HCT116 (cell line): ENCODE data around the gene CCDC187. TPM values are rescaled to one million over a fixed set of nuclear protein-coding genes. Genes with fewer than 3 reads are reported as not detected.

ENCODE experiments used
- ATAC-seq: fragments of 200-7000 bp; cut with Tn5 transposase; 2 replicates; pipeline ENCODE4 v1.9.1; 2020; ENCODE audit warnings: mild to moderate bottlenecking, moderate library complexity
- BruUV-seq: library from RNA; stranded (reverse); fragments of 400-500 nt; replicated peaks from 2 replicates; lab custom pipeline; 2021; lab: Mats Ljungman, UMichigan
- CTCF ChIA-PET: fragments of 300-600 bp; sonication (Branson Sonifier 250); formaldehyde crosslinking; loops from one replicate; lab custom pipeline; 2021; ENCODE audit warnings: antibody characterized with exemption; lab: Charles Lee
- POLR2A ChIA-PET: fragments of 300-600, 350-600 bp; sonication (Branson Sonifier 250); formaldehyde crosslinking; loops from one replicate; lab custom pipeline; 2021; ENCODE audit warnings: antibody characterized with exemption; lab: Charles Lee
- RAD21 ChIA-PET, 2 experiments: fragments of 300-600 bp; sonication (Branson Sonifier 250); formaldehyde crosslinking; loops; one replicate each; lab custom pipeline; 2023; ENCODE audit warnings: low total read pairs in 2 of 2; ENCODE audit not compliant: uncharacterized antibody in 2 of 2, unreplicated experiment in 2 of 2, low non-redundant PET in 1 of 2; lab: Charles Lee
- DNase-seq: peaks from one replicate; pipeline ENCODE4 v3.0.0-alpha.2; 2010; ENCODE audit warnings: low read depth, low spot score
- H2AFZ ChIP-seq: fragments of 200-600 bp; shearing (Covaris generic), sonication (generic); 2 replicates; pipeline ENCODE4 v1.6.1; 2017; ENCODE audit warnings: low read depth, mixed run types, mixed read lengths, antibody characterized with exemption, low read length; ENCODE audit not compliant: poor library complexity, severe bottlenecking
- H3K27ac ChIP-seq: 2 replicates; pipeline ENCODE4 v1.5.1; 2012; ENCODE audit warnings: low read depth, low read length
- H3K27me3 ChIP-seq: fragments of 200-600 bp; sonication (generic); 2 replicates; pipeline ENCODE4 v1.6.1; 2016; ENCODE audit warnings: mixed run types, low read length, mixed read lengths; ENCODE audit not compliant: insufficient read depth
- H3K36me3 ChIP-seq, 2 experiments: fragments of 200-500 bp in 1 of 2; fragments of 200-600 bp in 1 of 2; sonication (Bioruptor generic) in 1 of 2; sonication (generic) in 1 of 2; 2 replicates each; pipeline versions ENCODE4 v1.5.1 to v1.6.1; 2014 to 2016; ENCODE audit warnings: low read length in 2 of 2, inconsistent platforms in 1 of 2, mixed read lengths in 1 of 2, mixed run types in 1 of 2; ENCODE audit not compliant: insufficient read depth in 2 of 2, control insufficient read depth in 1 of 2
- H3K4me1 ChIP-seq, 2 experiments: fragments of 200-600 bp in 1 of 2; sonication (generic) in 1 of 2; 2 replicates each; pipeline versions ENCODE4 v1.5.1 to v1.6.1; 2012 to 2017; ENCODE audit warnings: low read length in 2 of 2, inconsistent platforms in 1 of 2, mild to moderate bottlenecking in 1 of 2, mixed read lengths in 1 of 2, mixed run types in 1 of 2, moderate library complexity in 1 of 2; ENCODE audit not compliant: insufficient read depth in 2 of 2, control insufficient read depth in 1 of 2
- H3K4me2 ChIP-seq: fragments of 200-600 bp; sonication (generic); 2 replicates; pipeline ENCODE4 v1.6.1; 2017; ENCODE audit warnings: mixed run types, low read length, mixed read lengths
- H3K4me3 ChIP-seq, 2 experiments: fragments of 200-600 bp in 1 of 2; sonication (generic) in 1 of 2; replicated peaks in 1 of 2; 2 replicates each; pipeline ENCODE4 v1.5.1; 2011 to 2016; ENCODE audit warnings: low read length in 2 of 2, control low read depth in 1 of 2, low read depth in 1 of 2, mild to moderate bottlenecking in 1 of 2, mixed read lengths in 1 of 2, mixed run types in 1 of 2
- H3K79me2 ChIP-seq: fragments of 200-600 bp; sonication (generic); 2 replicates; pipeline ENCODE4 v1.6.1; 2017; ENCODE audit warnings: mild to moderate bottlenecking, mixed run types, low read length, moderate library complexity, mixed read lengths; ENCODE audit not compliant: insufficient read depth
- H3K9ac ChIP-seq: fragments of 200-600 bp; sonication (generic); 2 replicates; pipeline ENCODE4 v1.6.1; 2016; ENCODE audit warnings: low read length, mixed read lengths
- H3K9me2 ChIP-seq: fragments of 200-600 bp; sonication (generic), shearing (Covaris generic); 2 replicates; pipeline ENCODE4 v1.6.1; 2017; ENCODE audit warnings: mixed run types, mild to moderate bottlenecking, moderate library complexity; ENCODE audit not compliant: insufficient read depth
- H3K9me3 ChIP-seq, 2 experiments: fragments of 200-500 bp in 1 of 2; fragments of 200-600 bp in 1 of 2; sonication (Bioruptor generic) in 1 of 2; sonication (generic) in 1 of 2; 2 replicates each; pipeline ENCODE4 v1.6.1; 2014 to 2017; ENCODE audit warnings: low read length in 2 of 2, mixed read lengths in 2 of 2, inconsistent platforms in 1 of 2, low read depth in 1 of 2, mild to moderate bottlenecking in 1 of 2, mixed run types in 1 of 2, moderate library complexity in 1 of 2; ENCODE audit not compliant: control insufficient read depth in 1 of 2, insufficient read depth in 1 of 2
- H4K20me1 ChIP-seq: fragments of 200-600 bp; sonication (generic), shearing (Covaris generic); 2 replicates; pipeline ENCODE4 v1.6.1; 2017; ENCODE audit warnings: mixed run types, mild to moderate bottlenecking, moderate library complexity; ENCODE audit not compliant: insufficient read depth
- ATF3 ChIP-seq: IDR thresholded peaks from 2 replicates; pipeline ENCODE4 v1.6.1; 2012
- CEBPB ChIP-seq: IDR thresholded peaks from 2 replicates; pipeline ENCODE4 v1.6.1; 2012; ENCODE audit warnings: low read depth
- EGR1 ChIP-seq: IDR thresholded peaks from 2 replicates; pipeline ENCODE4 v1.6.1; 2012; ENCODE audit warnings: low read depth
- EZH2 ChIP-seq: fragments of 200-600 bp; sonication (generic); IDR thresholded peaks from 2 replicates; pipeline ENCODE4 v1.6.1; 2017; ENCODE audit warnings: antibody characterized with exemption, mixed run types
- FOSL1 ChIP-seq: IDR thresholded peaks from 2 replicates; pipeline ENCODE4 v1.6.1; 2012; ENCODE audit warnings: low read depth
- JUND ChIP-seq: IDR thresholded peaks from 2 replicates; pipeline ENCODE4 v1.6.1; 2012
- POLR2A ChIP-seq: IDR thresholded peaks from 2 replicates; pipeline ENCODE4 v1.7.0; 2011; ENCODE audit warnings: borderline replicate concordance; ENCODE audit not compliant: insufficient read depth, insufficient read length; ENCODE audit errors: extremely low read depth
- RAD21 ChIP-seq: IDR thresholded peaks from 2 replicates; pipeline ENCODE4 v1.6.1; 2012; ENCODE audit warnings: low read depth, mild to moderate bottlenecking
- REST ChIP-seq: IDR thresholded peaks from 2 replicates; pipeline ENCODE4 v1.6.1; 2012; ENCODE audit warnings: low read depth
- SIN3A ChIP-seq: IDR thresholded peaks from 2 replicates; pipeline ENCODE4 v1.6.1; 2012; ENCODE audit warnings: low read depth
- SP1 ChIP-seq: IDR thresholded peaks from 2 replicates; pipeline ENCODE4 v1.6.1; 2012; ENCODE audit warnings: low read depth
- YY1 ChIP-seq: IDR thresholded peaks from 2 replicates; pipeline ENCODE4 v1.6.1; 2011; ENCODE audit warnings: low read length, low read depth, moderate library complexity, mild to moderate bottlenecking; ENCODE audit not compliant: insufficient replicate concordance; ENCODE audit errors: extremely low read depth
- ZBTB33 ChIP-seq: IDR thresholded peaks from 2 replicates; pipeline ENCODE4 v1.6.1; 2011; ENCODE audit warnings: mild to moderate bottlenecking, low read length, moderate library complexity; ENCODE audit not compliant: insufficient replicate concordance; ENCODE audit errors: extremely low read depth
- ZNF274 ChIP-seq: fragments of 200-500 bp; sonication (Bioruptor generic); IDR thresholded peaks from 2 replicates; pipeline ENCODE4 v1.6.1; 2014; ENCODE audit warnings: mild to moderate bottlenecking, low read depth, low read length, inconsistent platforms
- intact Hi-C: fragments of 100-400 bp; cut with micrococcal nuclease; formaldehyde crosslinking; loops from 2 replicates; pipeline ENCODE4 v1.10.0; 2022
- total RNA-seq: library from RNA; stranded (reverse); gene quantifications from one replicate; pipeline ENCODE4 v1.2.1, GENCODE V29; 2021; ENCODE audit not compliant: unreplicated experiment

Gene CCDC187
- total RNA-seq, 1 experiment from 2014 or later: 4.6 TPM

GRCh38 chr9:136245219-136246150, 58.4 kb downstream of the CCDC187 start, which contains the start of gene QSOX2 (continued):
- no peak; the same call in 1 of the 2 replicates for TF ChIP-seq REST
- TF ChIP-seq JUND: no peak
- TF ChIP-seq ZNF274: no peak

- Histone ChIP-seq H3K27ac (peak overlapping the region; percentile 76), H3K4me3 (peak overlapping the region; percentile 69 to 81), H3K9me2 (no peaks in the 10 kb centered on the region), H3K9me3 (no peaks in the 10 kb centered on the region), H3K9ac (peak overlapping the region; percentile 81), H2AFZ (no peak overlapping the region), H3K36me3 (peaks cover 0 to 13% of the 10 kb centered on the region in 2 experiments; a peak in 1 of 4 replicates), H3K4me2 (peak overlapping the region; percentile 82), H4K20me1 (peaks cover 7% of the 10 kb centered on the region; the same call in 1 of the 2 replicates)
- ATAC-seq: no peak; the same call in 1 of the 2 replicates
- intact Hi-C loops: no loop called here
- POLR2A ChIA-PET: interaction anchor here (0.5 kb wide), 1 partner anchor 906 kb away, joined by 3 read pairs; no protein-coding TSS in a partner anchor
- TF ChIP-seq FOSL1 (no peak), YY1 (no peak), POLR2A (no peak), SIN3A (no peak), RAD21 (no peak), JUND (no peak), EGR1 (no peak), ZBTB33 (no peak), EZH2 (no peak), ATF3 (no peak), CEBPB (no peak), SP1 (no peak)
- TF ChIP-seq, all 23 proteins: peak for 0
- no TSS peak for BruUV-seq
- H3K4me1 ChIP-seq: peaks cover 16 to 24% of the 10 kb centered on the region in 2 experiments
- peaks cover 55% of the 10 kb centered on the region for H3K79me2 ChIP-seq
- no peaks in the 10 kb centered on the region for H3K27me3 ChIP-seq
- ChIA-PET RAD21 (no interaction called here), CTCF (no interaction called here)
- DNase-seq: no peak
Observed at GRCh38 chr9:136244969-136245218, 59.0 kb downstream of the CCDC187 start.
